ENCODE data around the gene TPD52L2. TPM values are rescaled to one million over a fixed set of nuclear protein-coding genes. Genes with fewer than 3 reads are reported as not detected.
A peak's percentile ranks its signal among the peaks of the same experiment; 100 is the strongest.

Gene TPD52L2
- total RNA-seq, 2 experiments from 2014 or later = 43.1 to 44.6 TPM

GRCh38 chr20:63890201-63890576 is 25.1 kb downstream of the TPD52L2 start:
- Mint-ChIP-seq H3K27me3 (no peaks in the 10 kb centered on the region), H3K4me1 (ENCODE audit: low read depth) (peaks cover 4% of the 10 kb centered on the region), H3K9me3 (no peaks in the 10 kb centered on the region), H3K4me3 (no peak overlapping the region), H3K36me3 (ENCODE audit: low read depth) (peaks cover 13% of the 10 kb centered on the region), H3K27ac (no peak overlapping the region)
- no peak for TF ChIP-seq CTCF (IDR thresholded peaks at IDR 0.05)
- intact Hi-C loops (cut with micrococcal nuclease) = no loop called here
- ChIA-PET CTCF (no interaction called here), POLR2A (no interaction called here)
- DNase-seq = no peak
- ATAC-seq = no peak

GRCh38 chr20:63890616-63891015 is 25.5 kb downstream of the TPD52L2 start:
- H3K27me3 Mint-ChIP-seq = no peaks in the 10 kb centered on the region
- no peak overlapping the region for H3K4me3 Mint-ChIP-seq
- no peak overlapping the region for H3K27ac Mint-ChIP-seq
- DNase-seq = no peak
- H3K4me1 Mint-ChIP-seq (ENCODE audit: low read depth) = peaks cover 4% of the 10 kb centered on the region
- POLR2A ChIA-PET = no interaction called here
- ATAC-seq = no peak
- peaks cover 13% of the 10 kb centered on the region for H3K36me3 Mint-ChIP-seq (ENCODE audit: low read depth)
- intact Hi-C loops (cut with micrococcal nuclease) = no loop called here
- CTCF ChIA-PET = no interaction called here
- no peaks in the 10 kb centered on the region for H3K9me3 Mint-ChIP-seq
- no peak for TF ChIP-seq CTCF (IDR thresholded peaks at IDR 0.05)

- Mint-ChIP-seq H3K9me3 (no peaks in the 10 kb centered on the region), H3K4me1 (ENCODE audit: low read depth) (peaks cover 5% of the 10 kb centered on the region), H3K36me3 (ENCODE audit: low read depth) (peaks cover 15% of the 10 kb centered on the region), H3K4me3 (no peak overlapping the region), H3K27me3 (no peaks in the 10 kb centered on the region), H3K27ac (no peak overlapping the region)
- CTCF ChIA-PET = interaction anchor here (0.9 to 1.7 kb wide), 3 partner anchors 19 to 105 kb away, joined by 3 to 7 read pairs (median 3); partner anchors contain the start of gene TPD52L2
- POLR2A ChIA-PET = interaction anchor here (0.5 kb wide), 1 partner anchor 39 kb away, joined by 4 read pairs; no protein-coding TSS in a partner anchor
- no peak for TF ChIP-seq CTCF (IDR thresholded peaks at IDR 0.05)
- DNase-seq (no peak), ATAC-seq (no peak)
- intact Hi-C loops (cut with micrococcal nuclease) = no loop called here
Observed at GRCh38 chr20:63891061-63892002, 26.3 kb downstream of the TPD52L2 start.

GRCh38 chr20:63892402-63892801 is 27.3 kb downstream of the TPD52L2 start:
- CTCF ChIA-PET = interaction anchor here (1.2 to 1.7 kb wide), 2 partner anchors 27 to 106 kb away, joined by 3 to 7 read pairs; partner anchors contain the start of gene TPD52L2
- Mint-ChIP-seq H3K4me3 (no peak overlapping the region), H3K27ac (no peak overlapping the region), H3K36me3 (ENCODE audit: low read depth) (peaks cover 22% of the 10 kb centered on the region), H3K4me1 (ENCODE audit: low read depth) (peaks cover 13% of the 10 kb centered on the region), H3K27me3 (no peaks in the 10 kb centered on the region), H3K9me3 (no peaks in the 10 kb centered on the region)
- no peak for ATAC-seq
- no peak for TF ChIP-seq CTCF (IDR thresholded peaks at IDR 0.05)
- POLR2A ChIA-PET = interaction anchor here (0.5 to 1.1 kb wide), 2 partner anchors 204 to 814 kb away, joined by 3 read pairs; no protein-coding TSS in a partner anchor
- intact Hi-C loops (cut with micrococcal nuclease) = no loop called here
- no peak for DNase-seq

- TF ChIP-seq CTCF (IDR thresholded peaks at IDR 0.05) = no peak
- H3K4me3 Mint-ChIP-seq = peak overlapping the region; percentile 69
- POLR2A ChIA-PET = interaction anchor here (1.1 to 3.9 kb wide), 5 partner anchors 9 to 70 kb away, joined by 3 to 25 read pairs (median 6); partner anchors contain the start of gene TPD52L2
- no peak for ATAC-seq
- intact Hi-C loops (cut with micrococcal nuclease) = no loop called here
- no peaks in the 10 kb centered on the region for H3K27me3 Mint-ChIP-seq
- H3K4me1 Mint-ChIP-seq (ENCODE audit: low read depth) = peaks cover 28% of the 10 kb centered on the region
- DNase-seq = no peak
- H3K36me3 Mint-ChIP-seq (ENCODE audit: low read depth) = peaks cover 33% of the 10 kb centered on the region
- CTCF ChIA-PET = interaction anchor here (1.1 kb wide), 1 partner anchor 79 kb away, joined by 3 read pairs; no protein-coding TSS in a partner anchor
- H3K9me3 Mint-ChIP-seq = no peaks in the 10 kb centered on the region
- peak overlapping the region; percentile 23 for H3K27ac Mint-ChIP-seq
Observed at GRCh38 chr20:63893999-63894357, 28.9 kb downstream of the TPD52L2 start.
